Dendritic cell treated with granulocyte-macrophage colony-stimulating factor and Interleukin-4, amounts not matched to agents 40 ng/mL and 50 ng/mL, for 4 days (primary cell): Measurements from ENCODE around the gene LDLRAD3.
A peak's percentile ranks its signal among the peaks of the same experiment; 100 is the strongest.

ENCODE experiments used
- H3K27ac Mint-ChIP-seq: one replicate; pipeline ENCODE4 v1.8.0; 2022; ENCODE audit warnings: mild to moderate bottlenecking, mixed read lengths
- H3K27me3 Mint-ChIP-seq: one replicate; pipeline ENCODE4 v1.8.0; 2022; ENCODE audit warnings: mild to moderate bottlenecking, mixed read lengths
- H3K36me3 Mint-ChIP-seq: one replicate; pipeline ENCODE4 v1.8.0; 2022; ENCODE audit warnings: low read depth, mixed read lengths
- H3K4me1 Mint-ChIP-seq: one replicate; pipeline ENCODE4 v1.8.0; 2022; ENCODE audit warnings: low read depth, mixed read lengths
- H3K4me3 Mint-ChIP-seq: one replicate; pipeline ENCODE4 v1.8.0; 2022; ENCODE audit warnings: mild to moderate bottlenecking, moderate library complexity, mixed read lengths
- H3K9me3 Mint-ChIP-seq: one replicate; pipeline ENCODE4 v1.8.0; 2022; ENCODE audit warnings: mixed read lengths
- intact Hi-C: fragments of 100-400 bp; cut with micrococcal nuclease; formaldehyde crosslinking; loops from one replicate; pipeline ENCODE4 v1.15.0; 2022

LDLRAD3 gene

GRCh38 chr11:36129955-36130354, 186.1 kb downstream of the LDLRAD3 start:
- Mint-ChIP-seq H3K9me3 (no peaks in the 10 kb centered on the region), H3K27me3 (no peaks in the 10 kb centered on the region), H3K4me3 (no peak overlapping the region), H3K36me3 (no peaks in the 10 kb centered on the region), H3K4me1 (peaks cover 10% of the 10 kb centered on the region), H3K27ac (no peak overlapping the region)
- intact Hi-C loops: no loop called here

- H3K4me3 Mint-ChIP-seq: no peak overlapping the region
- no peak overlapping the region for H3K27ac Mint-ChIP-seq
- no peaks in the 10 kb centered on the region for H3K27me3 Mint-ChIP-seq
- H3K4me1 Mint-ChIP-seq: peaks cover 10% of the 10 kb centered on the region
- H3K9me3 Mint-ChIP-seq: no peaks in the 10 kb centered on the region
- H3K36me3 Mint-ChIP-seq: no peaks in the 10 kb centered on the region
- intact Hi-C loops: no loop called here
Measured at GRCh38 chr11:36130401-36130800, 186.5 kb downstream of the LDLRAD3 start.

- Mint-ChIP-seq H3K27me3 (no peaks in the 10 kb centered on the region), H3K9me3 (no peaks in the 10 kb centered on the region), H3K36me3 (no peaks in the 10 kb centered on the region), H3K4me1 (peaks cover 10% of the 10 kb centered on the region), H3K4me3 (no peak overlapping the region), H3K27ac (no peak overlapping the region)
- intact Hi-C loops: loop anchor here (1.0 kb wide), 1 partner anchor 516 kb away; no protein-coding TSS in a partner anchor
Measured at GRCh38 chr11:36131721-36132397, 188.0 kb downstream of the LDLRAD3 start.

GRCh38 chr11:36132940-36133339, 189.1 kb downstream of the LDLRAD3 start:
- no peak overlapping the region for H3K27ac Mint-ChIP-seq
- intact Hi-C loops: no loop called here
- H3K36me3 Mint-ChIP-seq: no peaks in the 10 kb centered on the region
- no peaks in the 10 kb centered on the region for H3K9me3 Mint-ChIP-seq
- H3K27me3 Mint-ChIP-seq: no peaks in the 10 kb centered on the region
- H3K4me1 Mint-ChIP-seq: peaks cover 10% of the 10 kb centered on the region
- H3K4me3 Mint-ChIP-seq: no peak overlapping the region

- H3K4me3 Mint-ChIP-seq: no peak overlapping the region
- H3K27ac Mint-ChIP-seq: no peak overlapping the region
- no peaks in the 10 kb centered on the region for H3K9me3 Mint-ChIP-seq
- intact Hi-C loops: no loop called here
- no peaks in the 10 kb centered on the region for H3K36me3 Mint-ChIP-seq
- no peaks in the 10 kb centered on the region for H3K27me3 Mint-ChIP-seq
- peaks cover 10% of the 10 kb centered on the region for H3K4me1 Mint-ChIP-seq
Measured at GRCh38 chr11:36135076-36135475, 191.2 kb downstream of the LDLRAD3 start.

GRCh38 chr11:36139767-36140166, 195.9 kb downstream of the LDLRAD3 start:
- Mint-ChIP-seq H3K27me3 (no peaks in the 10 kb centered on the region), H3K36me3 (no peaks in the 10 kb centered on the region), H3K4me1 (no peaks in the 10 kb centered on the region), H3K27ac (no peak overlapping the region), H3K9me3 (no peaks in the 10 kb centered on the region), H3K4me3 (no peak overlapping the region)
- intact Hi-C loops: no loop called here

- Mint-ChIP-seq H3K4me1 (no peaks in the 10 kb centered on the region), H3K36me3 (no peaks in the 10 kb centered on the region), H3K4me3 (no peak overlapping the region), H3K27me3 (no peaks in the 10 kb centered on the region), H3K9me3 (no peaks in the 10 kb centered on the region), H3K27ac (no peak overlapping the region)
- intact Hi-C loops: no loop called here
Measured at GRCh38 chr11:36141196-36141953, 197.5 kb downstream of the LDLRAD3 start.

GRCh38 chr11:36141956-36142355, 198.1 kb downstream of the LDLRAD3 start:
- H3K27me3 Mint-ChIP-seq: no peaks in the 10 kb centered on the region
- intact Hi-C loops: no loop called here
- no peak overlapping the region for H3K27ac Mint-ChIP-seq
- no peaks in the 10 kb centered on the region for H3K4me1 Mint-ChIP-seq
- no peaks in the 10 kb centered on the region for H3K9me3 Mint-ChIP-seq
- H3K4me3 Mint-ChIP-seq: no peak overlapping the region
- no peaks in the 10 kb centered on the region for H3K36me3 Mint-ChIP-seq

GRCh38 chr11:36142439-36142838, 198.6 kb downstream of the LDLRAD3 start:
- H3K27me3 Mint-ChIP-seq: no peaks in the 10 kb centered on the region
- H3K4me1 Mint-ChIP-seq: no peaks in the 10 kb centered on the region
- H3K4me3 Mint-ChIP-seq: no peak overlapping the region
- H3K36me3 Mint-ChIP-seq: no peaks in the 10 kb centered on the region
- intact Hi-C loops: no loop called here
- no peak overlapping the region for H3K27ac Mint-ChIP-seq
- no peaks in the 10 kb centered on the region for H3K9me3 Mint-ChIP-seq

GRCh38 chr11:36142879-36143278, 199.0 kb downstream of the LDLRAD3 start:
- Mint-ChIP-seq H3K36me3 (no peaks in the 10 kb centered on the region), H3K4me1 (no peaks in the 10 kb centered on the region), H3K27ac (no peak overlapping the region), H3K4me3 (no peak overlapping the region), H3K27me3 (no peaks in the 10 kb centered on the region), H3K9me3 (no peaks in the 10 kb centered on the region)
- intact Hi-C loops: no loop called here

GRCh38 chr11:36146437-36146836, 202.6 kb downstream of the LDLRAD3 start:
- no peak overlapping the region for H3K27ac Mint-ChIP-seq

GRCh38 chr11:36147491-36147890, 203.6 kb downstream of the LDLRAD3 start:
- Mint-ChIP-seq H3K9me3 (no peaks in the 10 kb centered on the region), H3K36me3 (no peaks in the 10 kb centered on the region), H3K27ac (peak overlapping the region; percentile 72), H3K27me3 (peaks cover 2% of the 10 kb centered on the region), H3K4me1 (peaks cover 38% of the 10 kb centered on the region), H3K4me3 (no peak overlapping the region)
- intact Hi-C loops: no loop called here

More at GRCh38 chr11:36146437-36146836, 202.6 kb downstream of the LDLRAD3 start:
- H3K36me3 Mint-ChIP-seq: no peaks in the 10 kb centered on the region
- intact Hi-C loops: no loop called here
- H3K27me3 Mint-ChIP-seq: no peaks in the 10 kb centered on the region
- peaks cover 28% of the 10 kb centered on the region for H3K4me1 Mint-ChIP-seq
- no peaks in the 10 kb centered on the region for H3K9me3 Mint-ChIP-seq
- no peak overlapping the region for H3K4me3 Mint-ChIP-seq

GRCh38 chr11:36148701-36149100, 204.8 kb downstream of the LDLRAD3 start:
- peak overlapping the region; percentile 72 for H3K27ac Mint-ChIP-seq

GRCh38 chr11:36149538-36150242, 205.8 kb downstream of the LDLRAD3 start:
- Mint-ChIP-seq H3K9me3 (no peaks in the 10 kb centered on the region), H3K4me3 (peak overlapping the region; percentile 47), H3K27me3 (peaks cover 2% of the 10 kb centered on the region), H3K27ac (peak overlapping the region; percentile 72), H3K4me1 (peaks cover 42% of the 10 kb centered on the region), H3K36me3 (no peaks in the 10 kb centered on the region)
- intact Hi-C loops: loop anchor here (2.0 kb wide), 1 partner anchor 533 kb away; no protein-coding TSS in a partner anchor

More at GRCh38 chr11:36148701-36149100, 204.8 kb downstream of the LDLRAD3 start:
- Mint-ChIP-seq H3K4me1 (peaks cover 41% of the 10 kb centered on the region), H3K27me3 (peaks cover 2% of the 10 kb centered on the region), H3K36me3 (no peaks in the 10 kb centered on the region), H3K4me3 (no peak overlapping the region), H3K9me3 (no peaks in the 10 kb centered on the region)
- intact Hi-C loops: loop anchor here (2.0 kb wide), 1 partner anchor 532 kb away; no protein-coding TSS in a partner anchor
